Hepatocyte (in vitro differentiated cells): ENCODE measurements around the gene USP43. TPM values are rescaled to one million over a fixed set of nuclear protein-coding genes. Genes with fewer than 3 reads are reported as not detected.
"Not testable (repeated sequence)": the region's sequence is repeated elsewhere in the genome, so short reads cannot be mapped to it uniquely, and the experiment has no call there.

Experiments
- DNase-seq: peaks from one replicate; pipeline ENCODE4 v3.0.0-alpha.2; 2016; ENCODE audit warnings: low spot score
- H2AFZ ChIP-seq: fragments of 200-600 bp; sonication (generic); 2 replicates; pipeline ENCODE4 v1.6.0; 2016; ENCODE audit warnings: antibody characterized with exemption, mild to moderate bottlenecking
- H3K27ac ChIP-seq: fragments of 200-600 bp; sonication (generic); 2 replicates; pipeline ENCODE4 v1.5.1; 2016; ENCODE audit warnings: mild to moderate bottlenecking
- H3K27me3 ChIP-seq: fragments of 200-600 bp; sonication (generic); 2 replicates; pipeline ENCODE4 v1.6.1; 2016
- H3K36me3 ChIP-seq: fragments of 200-600 bp; sonication (generic); replicated peaks from 2 replicates; pipeline ENCODE4 v1.5.1; 2016; ENCODE audit warnings: low read depth; ENCODE audit not compliant: insufficient read depth
- H3K4me1 ChIP-seq: fragments of 200-600 bp; sonication (generic); 2 replicates; pipeline ENCODE4 v1.5.1; 2016; ENCODE audit warnings: mild to moderate bottlenecking, moderate library complexity; ENCODE audit not compliant: insufficient read depth
- H3K4me2 ChIP-seq: fragments of 200-600 bp; sonication (generic); 2 replicates; pipeline ENCODE4 v1.6.0; 2016
- H3K4me3 ChIP-seq: fragments of 200-600 bp; sonication (generic); 2 replicates; pipeline ENCODE4 v1.5.1; 2016; ENCODE audit warnings: mild to moderate bottlenecking
- H3K79me2 ChIP-seq: fragments of 200-600 bp; sonication (generic); 2 replicates; pipeline ENCODE4 v1.6.0; 2017; ENCODE audit warnings: mild to moderate bottlenecking
- H3K9me2 ChIP-seq: fragments of 200-600 bp; sonication (generic); replicated peaks from 2 replicates; pipeline ENCODE4 v1.6.0; 2017; ENCODE audit warnings: mild to moderate bottlenecking; ENCODE audit not compliant: insufficient read depth
- H3K9me3 ChIP-seq: fragments of 200-600 bp; sonication (generic); 2 replicates; pipeline ENCODE4 v1.5.1; 2016; ENCODE audit warnings: low read depth, mild to moderate bottlenecking
- H4K20me1 ChIP-seq: fragments of 200-600 bp; sonication (generic); 2 replicates; pipeline ENCODE4 v1.6.0; 2016; ENCODE audit warnings: mild to moderate bottlenecking; ENCODE audit not compliant: insufficient read depth, poor library complexity, severe bottlenecking
- EZH2 ChIP-seq: fragments of 200-600 bp; sonication (generic); IDR thresholded peaks from 2 replicates; pipeline ENCODE4 v1.6.1; 2016; ENCODE audit warnings: antibody characterized with exemption, mild to moderate bottlenecking, borderline replicate concordance
- EZH2phosphoT487 ChIP-seq: fragments of 200-600 bp; sonication (generic); IDR thresholded peaks from one replicate; pipeline ENCODE4 v1.6.1; 2018; ENCODE audit warnings: antibody characterized with exemption, mild to moderate bottlenecking, low read depth, moderate library complexity; ENCODE audit not compliant: unreplicated experiment, severe bottlenecking
- WGBS: methylation state at CpG from one replicate; pipeline ENCODE4 v1.1.6; 2016; ENCODE audit warnings: low lambda C conversion rate; ENCODE audit errors: missing lambda C conversion rate; 5-methylcytosine and 5-hydroxymethylcytosine counted together
- polyA plus RNA-seq: library from polyadenylated mRNA; unstranded; fragments of >200 nt; fragmentation: Nextera tagmentation; extraction: Ambion mirVana; gene quantifications from 2 replicates; pipeline ENCODE4 v1.2.1, GENCODE V29; 2016
- total RNA-seq: library from RNA; depleted of rRNA; stranded (reverse); fragments of >200 nt; gene quantifications from 2 replicates; pipeline ENCODE4 v1.2.3, GENCODE V29; 2014
- TF ChIP-seq, protein P1 (sequence below): fragments of 200-600 bp; sonication (generic); IDR thresholded peaks from 2 replicates; pipeline ENCODE4 v1.5.1; 2016; ENCODE audit warnings: antibody characterized with exemption, mild to moderate bottlenecking; ENCODE audit not compliant: poor library complexity

The USP43 gene, protein sequence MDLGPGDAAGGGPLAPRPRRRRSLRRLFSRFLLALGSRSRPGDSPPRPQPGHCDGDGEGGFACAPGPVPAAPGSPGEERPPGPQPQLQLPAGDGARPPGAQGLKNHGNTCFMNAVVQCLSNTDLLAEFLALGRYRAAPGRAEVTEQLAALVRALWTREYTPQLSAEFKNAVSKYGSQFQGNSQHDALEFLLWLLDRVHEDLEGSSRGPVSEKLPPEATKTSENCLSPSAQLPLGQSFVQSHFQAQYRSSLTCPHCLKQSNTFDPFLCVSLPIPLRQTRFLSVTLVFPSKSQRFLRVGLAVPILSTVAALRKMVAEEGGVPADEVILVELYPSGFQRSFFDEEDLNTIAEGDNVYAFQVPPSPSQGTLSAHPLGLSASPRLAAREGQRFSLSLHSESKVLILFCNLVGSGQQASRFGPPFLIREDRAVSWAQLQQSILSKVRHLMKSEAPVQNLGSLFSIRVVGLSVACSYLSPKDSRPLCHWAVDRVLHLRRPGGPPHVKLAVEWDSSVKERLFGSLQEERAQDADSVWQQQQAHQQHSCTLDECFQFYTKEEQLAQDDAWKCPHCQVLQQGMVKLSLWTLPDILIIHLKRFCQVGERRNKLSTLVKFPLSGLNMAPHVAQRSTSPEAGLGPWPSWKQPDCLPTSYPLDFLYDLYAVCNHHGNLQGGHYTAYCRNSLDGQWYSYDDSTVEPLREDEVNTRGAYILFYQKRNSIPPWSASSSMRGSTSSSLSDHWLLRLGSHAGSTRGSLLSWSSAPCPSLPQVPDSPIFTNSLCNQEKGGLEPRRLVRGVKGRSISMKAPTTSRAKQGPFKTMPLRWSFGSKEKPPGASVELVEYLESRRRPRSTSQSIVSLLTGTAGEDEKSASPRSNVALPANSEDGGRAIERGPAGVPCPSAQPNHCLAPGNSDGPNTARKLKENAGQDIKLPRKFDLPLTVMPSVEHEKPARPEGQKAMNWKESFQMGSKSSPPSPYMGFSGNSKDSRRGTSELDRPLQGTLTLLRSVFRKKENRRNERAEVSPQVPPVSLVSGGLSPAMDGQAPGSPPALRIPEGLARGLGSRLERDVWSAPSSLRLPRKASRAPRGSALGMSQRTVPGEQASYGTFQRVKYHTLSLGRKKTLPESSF
- total RNA-seq (3.5 and 5.2 TPM in 2 replicates), polyA plus RNA-seq (3.6 and 5.5 TPM in 2 replicates)

DNA sequence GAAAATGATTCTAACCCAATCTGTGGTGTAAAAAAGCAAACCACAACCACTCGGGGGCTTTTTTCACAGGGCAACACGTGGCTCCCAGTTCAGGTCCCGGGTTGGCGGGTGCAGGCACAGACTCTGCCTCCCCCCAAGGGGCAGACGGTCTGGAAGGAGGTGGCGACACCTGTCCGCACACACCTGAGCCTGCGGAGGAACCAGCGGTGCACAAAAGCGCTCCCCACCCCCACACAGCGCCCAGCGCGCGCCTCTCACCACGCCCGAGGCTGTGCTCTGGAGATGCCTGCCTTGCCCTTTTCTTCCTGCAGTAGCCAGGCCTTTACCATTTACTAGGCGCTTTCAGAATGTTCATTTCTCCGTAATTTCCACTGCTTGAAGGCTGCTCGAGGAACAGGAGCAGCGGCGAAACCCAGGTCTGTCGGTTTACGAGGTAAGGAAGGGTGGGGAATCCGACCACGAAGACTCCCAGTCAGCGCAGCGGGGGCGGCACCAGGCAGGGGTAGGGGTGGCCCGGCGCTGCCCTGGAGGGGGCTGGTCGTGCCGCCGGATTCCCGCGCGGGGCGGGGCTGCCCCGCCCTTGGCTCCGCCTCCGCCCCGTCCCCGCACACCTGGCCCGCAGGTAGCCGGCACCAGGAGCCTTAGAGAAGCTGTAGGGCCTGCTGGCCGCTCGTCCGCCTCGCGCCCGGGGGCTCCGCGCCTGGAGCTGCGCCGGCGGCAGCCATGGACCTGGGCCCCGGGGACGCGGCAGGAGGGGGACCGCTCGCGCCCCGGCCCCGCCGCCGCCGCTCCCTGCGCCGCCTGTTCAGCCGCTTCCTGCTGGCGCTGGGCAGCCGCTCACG is at the start of gene USP43:
TSS of gene USP43 (plus strand) at position 608 of the 842 bp plus-strand sequence. CDS start at position 724, 116 bp downstream.
- H2AFZ ChIP-seq, result peak within 1 kb of the TSS; percentile 84

DNA sequence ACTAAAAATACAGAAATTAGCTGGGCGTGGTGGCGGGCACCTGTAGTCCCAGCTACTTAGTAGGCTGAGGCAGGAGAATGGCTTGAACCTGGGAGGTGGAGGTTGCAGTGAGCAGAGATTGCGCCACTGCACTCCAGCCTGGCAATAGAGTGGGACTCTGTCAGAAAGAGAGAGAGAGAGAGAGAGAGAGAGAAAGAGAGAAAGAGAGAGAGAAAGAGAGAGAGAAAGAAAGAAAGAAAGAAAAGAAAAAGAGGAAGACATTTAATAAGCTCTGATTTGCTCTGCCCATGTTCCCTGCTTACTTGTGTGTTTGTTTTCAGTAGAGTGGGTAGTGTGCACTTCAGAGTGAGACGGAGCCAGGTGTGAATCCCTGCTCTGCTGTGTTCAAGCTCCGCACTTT is 47.7 kb upstream of the USP43 start:
- H3K4me2 ChIP-seq, H3K36me3 ChIP-seq, H3K9me3 ChIP-seq, H3K9me2 ChIP-seq, H3K79me2 ChIP-seq, H3K27ac ChIP-seq, H3K27me3 ChIP-seq, H2AFZ ChIP-seq, H4K20me1 ChIP-seq, H3K4me3 ChIP-seq, H3K4me1 ChIP-seq, DNase-seq: not testable (repeated sequence)
- WGBS, result 92% methylated on average over 5 of the region's 5 CpGs

More for the DNA sequence above, at the start of gene USP43:
- H3K9me3 ChIP-seq, result no peaks in the 10 kb centered on the region
- under 1% methylated on average over 23 of the region's 72 CpGs for WGBS
- no peaks in the 10 kb centered on the region for H3K9me2 ChIP-seq
- H3K27ac ChIP-seq, result peak within 1 kb of the TSS; percentile 94
- H3K36me3 ChIP-seq, result no peaks in the 10 kb centered on the region
- peak; percentile 89 for DNase-seq
- peaks cover 31% of the 10 kb centered on the region for H3K79me2 ChIP-seq
- peaks cover 13% of the 10 kb centered on the region for H3K4me1 ChIP-seq
- no peaks in the 10 kb centered on the region for H4K20me1 ChIP-seq
- TF ChIP-seq EZH2phosphoT487, result no peak
- H3K4me2 ChIP-seq, result peak within 1 kb of the TSS; percentile 81
- peak within 1 kb of the TSS; percentile 72 for H3K4me3 ChIP-seq
- H3K27me3 ChIP-seq, result no peaks in the 10 kb centered on the region

DNA sequence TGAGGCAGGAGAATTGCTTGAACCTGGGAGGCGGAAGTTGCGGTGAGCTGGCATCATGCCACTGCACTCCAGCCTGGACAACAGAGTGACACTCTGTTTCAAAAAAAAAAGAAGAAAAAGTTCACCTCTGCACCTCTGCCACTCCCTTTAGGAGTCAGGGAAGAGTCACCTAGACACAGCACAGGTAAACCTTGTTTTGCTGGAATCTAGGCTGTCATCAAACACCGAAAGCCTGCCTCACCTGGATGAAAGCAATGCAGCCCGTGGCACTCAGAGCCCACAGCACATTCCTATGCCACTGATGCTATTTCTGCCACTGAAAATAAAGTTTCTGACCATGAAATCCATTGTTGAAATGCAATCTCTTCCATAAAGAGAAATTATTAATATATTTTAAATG is 46.7 kb upstream of the USP43 start:
- Histone ChIP-seq H4K20me1 (no peaks in the 10 kb centered on the region), H3K27me3 (no peaks in the 10 kb centered on the region)
- 91% methylated on average over 4 of the region's 4 CpGs for WGBS

DNA sequence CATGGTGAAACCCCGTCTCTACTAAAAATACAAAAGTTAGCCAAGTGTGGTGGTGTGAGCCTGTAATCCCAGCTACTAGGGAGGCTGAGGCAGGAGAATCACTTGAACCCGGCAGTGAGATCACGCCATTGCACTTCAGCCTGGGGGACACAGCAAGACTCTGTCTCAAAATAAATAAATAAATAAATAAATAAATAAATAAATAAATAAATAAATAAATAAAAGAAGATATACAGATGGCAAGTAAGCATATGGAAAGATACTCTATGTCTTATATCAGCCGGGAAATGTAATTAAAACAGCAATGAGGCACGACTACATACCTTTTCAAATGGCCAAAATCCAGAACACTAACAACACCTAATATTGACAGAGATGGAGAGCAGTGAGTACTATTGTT is 40.7 kb upstream of the USP43 start:
- not testable (repeated sequence) for H3K27me3 ChIP-seq, H4K20me1 ChIP-seq, H3K9me2 ChIP-seq, DNase-seq, H3K27ac ChIP-seq, H3K4me2 ChIP-seq, H3K36me3 ChIP-seq, H3K4me3 ChIP-seq, H3K4me1 ChIP-seq, H2AFZ ChIP-seq, H3K9me3 ChIP-seq, H3K79me2 ChIP-seq
- WGBS, result 88% methylated on average over 5 of the region's 5 CpGs

More for the DNA sequence above, 46.7 kb upstream of the USP43 start:
- no peaks in the 10 kb centered on the region for H3K36me3 ChIP-seq
- no peak for TF ChIP-seq EZH2
- TF ChIP-seq, protein P1, sequence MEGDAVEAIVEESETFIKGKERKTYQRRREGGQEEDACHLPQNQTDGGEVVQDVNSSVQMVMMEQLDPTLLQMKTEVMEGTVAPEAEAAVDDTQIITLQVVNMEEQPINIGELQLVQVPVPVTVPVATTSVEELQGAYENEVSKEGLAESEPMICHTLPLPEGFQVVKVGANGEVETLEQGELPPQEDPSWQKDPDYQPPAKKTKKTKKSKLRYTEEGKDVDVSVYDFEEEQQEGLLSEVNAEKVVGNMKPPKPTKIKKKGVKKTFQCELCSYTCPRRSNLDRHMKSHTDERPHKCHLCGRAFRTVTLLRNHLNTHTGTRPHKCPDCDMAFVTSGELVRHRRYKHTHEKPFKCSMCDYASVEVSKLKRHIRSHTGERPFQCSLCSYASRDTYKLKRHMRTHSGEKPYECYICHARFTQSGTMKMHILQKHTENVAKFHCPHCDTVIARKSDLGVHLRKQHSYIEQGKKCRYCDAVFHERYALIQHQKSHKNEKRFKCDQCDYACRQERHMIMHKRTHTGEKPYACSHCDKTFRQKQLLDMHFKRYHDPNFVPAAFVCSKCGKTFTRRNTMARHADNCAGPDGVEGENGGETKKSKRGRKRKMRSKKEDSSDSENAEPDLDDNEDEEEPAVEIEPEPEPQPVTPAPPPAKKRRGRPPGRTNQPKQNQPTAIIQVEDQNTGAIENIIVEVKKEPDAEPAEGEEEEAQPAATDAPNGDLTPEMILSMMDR, result no peak
- no peak for TF ChIP-seq EZH2phosphoT487
- H3K4me3 ChIP-seq, result no peak overlapping the region
- H3K79me2 ChIP-seq, result no peaks in the 10 kb centered on the region
- no peak for DNase-seq
- H3K9me2 ChIP-seq, result no peaks in the 10 kb centered on the region
- H3K27ac ChIP-seq, result no peak overlapping the region
- H2AFZ ChIP-seq, result no peak overlapping the region
- no peaks in the 10 kb centered on the region for H3K4me1 ChIP-seq
- H3K4me2 ChIP-seq, result no peak overlapping the region
- H3K9me3 ChIP-seq, result no peaks in the 10 kb centered on the region
